Non-pigmented ciliary epithelial cell (primary cell): ENCODE data around the gene FICD.

Experiments used
- DNase-seq: peaks from one replicate; pipeline ENCODE4 v3.0.0-alpha.2; 2010; ENCODE audit warnings: low read depth

Gene FICD

DNA sequence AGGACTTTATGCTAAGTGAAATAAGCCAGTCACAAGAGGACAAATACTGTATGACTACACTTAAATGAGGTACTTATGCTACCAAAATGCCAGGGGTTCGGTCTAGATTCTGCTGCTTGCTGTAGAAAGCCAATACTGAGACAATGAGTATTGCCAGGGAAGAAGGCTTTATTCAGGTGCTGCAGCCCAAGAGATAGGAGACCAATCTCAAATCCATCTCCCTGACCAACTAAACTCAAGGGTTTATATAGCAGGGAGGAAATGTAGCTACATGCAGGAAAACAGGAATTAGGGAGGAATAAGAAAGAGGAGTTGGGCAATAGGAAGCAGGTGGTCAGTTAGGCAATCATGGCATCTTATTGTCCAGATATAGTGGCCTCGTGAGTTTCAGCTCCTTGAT is 12.2 kb upstream of the FICD start:
- no peak for DNase-seq

DNA sequence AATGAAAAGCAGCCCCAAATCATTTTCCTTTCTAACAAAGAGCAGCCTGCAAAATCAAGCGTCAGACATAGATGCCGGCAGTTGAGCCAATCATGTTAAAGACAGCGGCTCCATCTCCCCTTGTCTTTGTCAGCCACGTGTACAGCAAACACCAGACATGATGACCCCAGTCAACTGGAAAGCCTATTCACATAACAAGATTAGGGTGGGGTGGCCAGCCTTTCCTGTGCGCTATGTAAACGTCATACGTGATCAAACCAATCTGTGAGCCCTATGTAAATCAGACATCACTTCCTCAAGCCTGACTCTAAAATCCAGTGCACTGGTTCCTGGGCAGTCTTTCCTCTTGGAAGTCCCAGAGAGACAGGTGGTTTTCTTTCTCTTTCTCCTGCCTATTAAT is 9.9 kb upstream of the FICD start:
- no peak for DNase-seq

DNA sequence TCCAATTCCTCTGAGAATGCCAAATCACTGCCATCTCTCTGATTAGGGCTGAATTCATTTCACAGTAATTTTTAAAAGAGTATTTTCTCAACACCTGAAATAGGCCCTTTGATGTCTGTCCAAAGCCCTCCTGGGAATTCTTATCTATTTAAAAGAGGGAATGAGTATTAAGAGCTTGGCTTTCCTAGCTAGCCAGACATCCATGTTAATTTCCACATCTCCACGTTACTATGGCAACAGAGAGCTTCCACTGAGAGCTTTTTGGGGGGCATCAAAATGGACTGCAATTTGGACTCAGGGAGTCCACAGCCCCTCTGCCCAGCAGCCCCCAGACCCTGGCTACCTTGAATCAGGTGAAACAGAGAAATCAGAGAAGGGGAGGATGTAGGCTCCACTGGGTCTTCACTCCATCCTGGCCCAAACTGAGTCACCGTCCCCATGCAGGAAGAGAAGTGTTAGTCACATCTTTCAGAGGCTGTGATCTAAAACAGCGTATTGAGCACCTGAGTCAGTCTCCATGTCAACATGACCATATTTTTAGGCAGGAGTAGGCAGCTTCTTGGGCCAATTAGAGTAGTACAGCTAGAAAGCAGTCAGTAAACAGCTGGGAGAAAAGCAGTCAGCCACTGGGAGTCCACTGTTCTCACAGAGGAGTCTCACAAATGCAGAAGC is 7.0 kb upstream of the FICD start:
- DNase-seq = no peak

DNA sequence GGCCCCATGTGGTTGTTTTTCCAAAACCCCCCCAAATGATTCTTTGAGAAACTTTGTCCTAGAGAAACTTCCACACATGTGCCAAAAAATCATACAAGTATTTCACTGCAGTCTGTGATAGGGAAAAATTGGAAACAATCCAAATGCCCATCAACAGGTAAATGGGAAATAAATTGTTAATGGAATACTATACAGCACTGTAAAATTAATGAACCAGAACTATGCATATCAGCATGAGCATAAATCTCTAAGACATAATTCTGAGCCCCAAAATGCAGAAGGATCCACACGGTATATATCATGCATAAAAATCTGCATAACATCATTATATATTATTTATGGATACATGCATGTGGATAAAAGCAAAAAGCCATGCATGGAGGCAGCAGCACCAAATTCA is 5.3 kb upstream of the FICD start:
- no peak for DNase-seq

DNA sequence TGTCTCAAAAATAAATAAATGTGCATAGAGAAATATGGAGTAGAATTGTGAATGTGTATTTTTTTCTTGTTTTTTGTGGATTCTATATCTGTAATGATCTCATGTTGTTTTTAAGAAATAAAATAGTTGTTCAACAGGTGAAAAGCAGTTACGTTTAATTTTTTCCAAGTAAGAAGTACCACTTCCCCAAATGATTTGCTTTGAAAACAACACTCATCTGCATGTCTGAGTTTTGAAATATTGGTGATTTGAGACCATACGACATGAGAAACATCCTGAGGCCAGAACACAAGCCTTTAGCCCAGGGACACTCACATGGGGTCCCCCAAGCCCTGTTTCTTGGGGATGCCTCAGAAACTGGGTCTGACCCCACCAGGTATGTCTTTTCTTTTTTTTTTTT is 4.2 kb upstream of the FICD start:
- no peak for DNase-seq

DNA sequence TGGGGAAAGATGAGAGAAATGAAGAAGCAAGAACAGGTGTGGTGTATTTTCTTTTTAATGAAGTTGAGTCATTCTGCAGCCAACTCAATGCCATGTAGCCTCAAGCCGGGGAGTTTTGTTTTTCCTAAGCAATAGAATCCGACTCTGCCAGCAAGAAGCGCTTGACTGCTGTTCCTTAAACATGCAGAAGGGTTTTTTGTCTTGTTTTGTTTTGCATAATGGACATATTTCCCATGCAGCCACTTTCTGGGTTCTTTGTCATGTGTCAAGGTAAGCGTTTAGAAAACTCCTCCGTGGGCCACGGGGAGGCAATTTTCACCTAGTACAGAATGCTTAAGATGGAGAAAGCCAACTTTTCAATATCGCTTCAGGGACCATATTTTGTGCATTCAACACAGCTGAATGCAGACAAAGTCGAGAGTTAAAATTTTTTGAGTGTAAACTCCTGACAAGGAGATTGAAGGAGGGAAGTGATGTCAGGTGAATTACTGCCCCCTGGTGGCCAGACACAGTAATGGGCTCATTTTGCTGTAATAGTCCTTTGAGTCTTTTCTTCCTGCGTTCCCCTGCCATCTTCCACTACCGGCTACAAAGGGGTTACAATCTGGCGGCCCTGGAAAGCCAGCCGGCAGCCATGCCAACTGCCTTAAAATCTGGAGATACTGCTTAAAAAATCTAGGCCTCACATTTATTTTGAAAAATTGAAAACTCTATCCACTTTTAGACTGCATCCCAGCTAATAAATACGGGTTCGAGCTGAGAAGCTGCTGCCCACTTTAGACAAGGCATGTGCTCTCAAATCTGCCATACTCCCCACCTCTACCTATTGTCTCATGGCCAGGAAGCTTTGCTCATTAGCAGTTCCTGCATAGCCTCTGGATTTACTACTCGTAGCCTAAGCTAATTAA is 3.2 kb upstream of the FICD start:
- DNase-seq = peak; percentile 19

DNA sequence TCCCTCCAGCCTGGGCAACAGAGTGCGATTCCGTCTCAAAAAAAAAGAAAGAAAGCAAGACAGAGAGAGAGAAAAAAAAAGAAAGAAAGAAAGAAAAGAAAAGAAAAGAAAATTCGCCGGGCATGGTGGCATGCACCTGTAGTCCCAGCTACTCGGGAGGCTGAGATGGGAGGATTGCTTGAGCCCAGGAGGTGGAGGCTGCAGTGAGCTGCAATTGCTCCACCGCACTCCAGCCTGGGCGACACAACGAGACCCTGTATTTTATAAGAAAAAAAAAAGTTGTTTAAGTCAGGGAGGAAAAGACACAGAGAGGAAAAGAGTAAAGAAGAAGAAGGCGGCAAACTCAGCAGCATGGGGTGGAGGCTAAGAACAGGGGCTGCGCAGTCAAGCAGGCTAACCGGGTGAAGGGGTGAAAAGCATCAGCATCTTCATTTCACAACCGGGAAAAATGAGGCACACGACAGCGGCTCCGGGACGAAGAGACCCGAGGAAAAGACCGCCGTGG is 557 bp upstream of the FICD start:
- no peak for DNase-seq

DNA sequence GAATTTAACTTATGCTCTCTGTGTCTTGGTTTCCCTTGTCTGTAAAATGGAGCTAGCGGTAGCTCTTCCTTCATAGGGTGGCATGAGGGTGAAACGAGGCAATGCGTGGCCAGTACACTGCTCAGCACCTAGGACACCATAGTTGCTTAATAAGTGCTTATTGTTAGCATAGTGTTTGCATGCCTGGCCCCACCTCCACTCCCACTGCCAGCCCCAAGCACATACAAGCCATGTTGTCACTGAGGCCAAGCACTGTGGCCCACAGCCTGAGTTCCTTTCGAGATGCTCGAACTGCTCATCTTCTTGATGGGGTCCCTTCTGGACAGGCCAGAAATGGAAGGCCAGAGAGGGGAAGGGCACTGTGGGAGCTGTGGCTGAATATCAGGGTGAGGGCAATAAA is 839 bp downstream of the FICD start:
- DNase-seq = no peak

DNA sequence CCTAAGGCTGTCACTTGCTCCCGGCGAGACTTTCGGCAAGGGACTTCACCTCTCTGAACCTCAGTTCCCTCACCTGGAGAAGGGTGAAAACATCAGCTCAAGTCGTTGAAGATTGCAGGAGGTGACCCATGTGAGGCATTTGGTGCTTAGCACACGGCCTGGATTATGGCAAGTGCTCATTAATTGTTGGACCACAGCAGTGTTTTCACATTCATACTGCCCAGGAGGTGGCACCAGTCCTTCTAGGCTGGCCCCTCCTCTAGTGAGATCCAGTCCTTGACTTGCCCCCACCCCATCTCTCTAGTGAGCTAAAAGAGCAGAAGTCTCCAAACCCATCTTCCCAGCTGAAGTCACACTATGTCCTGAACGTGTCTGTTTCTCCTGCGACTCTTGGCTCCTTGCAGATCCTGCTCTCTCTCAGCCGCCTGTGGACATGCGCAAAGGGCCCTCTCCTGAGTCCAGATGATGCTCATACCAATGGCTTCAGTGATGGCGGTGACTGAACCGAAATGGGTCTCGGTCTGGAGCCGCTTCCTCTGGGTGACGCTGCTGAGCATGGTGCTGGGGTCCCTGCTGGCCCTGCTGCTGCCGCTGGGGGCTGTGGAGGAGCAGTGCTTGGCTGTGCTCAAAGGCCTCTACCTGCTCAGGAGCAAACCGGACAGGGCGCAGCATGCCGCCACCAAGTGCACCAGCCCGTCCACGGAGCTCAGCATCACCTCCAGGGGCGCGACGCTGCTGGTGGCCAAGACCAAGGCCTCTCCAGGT is 1.6 kb downstream of the FICD start:
- no peak for DNase-seq

DNA sequence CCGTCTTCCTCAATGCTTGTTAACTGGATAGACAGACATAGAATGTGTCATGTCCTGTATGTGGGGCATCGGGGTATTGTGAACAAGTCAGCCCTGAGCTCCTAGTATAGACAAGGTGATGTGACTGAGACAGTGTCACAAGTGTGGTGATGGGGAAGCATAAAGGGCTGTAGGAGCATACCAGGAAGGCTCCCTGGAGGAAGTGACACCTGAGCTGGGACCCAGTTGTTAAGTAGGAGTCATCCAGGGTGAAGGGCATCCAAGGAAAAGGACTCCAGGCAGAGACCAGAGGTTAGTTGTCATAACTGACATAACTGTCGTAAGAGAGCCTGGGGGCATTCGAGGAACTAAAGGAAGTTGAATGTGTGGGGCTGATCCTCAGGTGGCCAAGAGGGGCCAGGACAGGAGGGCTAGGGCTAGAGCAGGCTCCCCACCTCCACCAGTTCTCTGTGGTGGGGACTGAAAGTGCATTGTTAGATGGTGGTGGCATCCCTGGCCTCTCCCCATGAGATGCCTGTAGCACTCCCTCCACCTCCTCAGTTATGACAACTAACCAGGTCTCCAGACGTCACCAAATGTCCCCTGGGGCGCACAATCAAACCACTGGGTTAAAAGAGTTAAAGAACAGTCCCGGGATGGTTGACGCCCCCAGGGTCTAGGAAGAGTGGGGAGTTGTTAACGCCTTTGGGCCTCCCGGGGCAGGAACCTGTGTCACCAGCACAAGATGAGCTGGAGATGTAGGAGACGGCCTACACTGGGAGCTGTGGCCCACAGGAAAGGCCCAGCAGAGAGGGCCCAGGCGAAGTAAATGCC is 2.4 kb downstream of the FICD start:
- no peak for DNase-seq

DNA sequence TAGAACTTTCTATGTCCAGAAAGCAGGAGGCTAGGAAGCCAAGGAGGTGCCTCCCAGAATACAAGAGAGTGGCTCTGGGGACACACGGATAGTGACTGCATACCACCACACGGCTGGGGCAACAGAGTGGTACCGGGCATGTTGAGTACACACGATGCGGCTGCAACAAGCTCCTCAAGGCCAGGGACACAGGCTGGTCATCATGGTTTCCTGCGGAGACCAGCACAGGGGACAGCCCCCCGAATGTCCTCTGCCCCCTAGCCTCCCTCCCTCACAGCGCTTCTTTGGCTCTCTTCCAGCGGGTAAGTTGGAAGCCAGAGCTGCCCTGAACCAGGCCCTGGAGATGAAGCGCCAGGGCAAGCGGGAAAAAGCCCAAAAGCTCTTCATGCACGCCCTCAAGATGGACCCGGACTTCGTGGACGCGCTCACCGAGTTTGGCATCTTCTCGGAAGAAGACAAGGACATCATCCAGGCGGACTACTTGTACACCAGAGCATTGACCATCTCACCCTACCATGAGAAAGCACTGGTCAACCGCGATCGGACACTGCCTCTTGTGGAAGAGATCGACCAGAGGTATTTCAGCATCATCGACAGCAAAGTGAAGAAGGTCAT is 3.1 kb downstream of the FICD start:
- DNase-seq = no peak

DNA sequence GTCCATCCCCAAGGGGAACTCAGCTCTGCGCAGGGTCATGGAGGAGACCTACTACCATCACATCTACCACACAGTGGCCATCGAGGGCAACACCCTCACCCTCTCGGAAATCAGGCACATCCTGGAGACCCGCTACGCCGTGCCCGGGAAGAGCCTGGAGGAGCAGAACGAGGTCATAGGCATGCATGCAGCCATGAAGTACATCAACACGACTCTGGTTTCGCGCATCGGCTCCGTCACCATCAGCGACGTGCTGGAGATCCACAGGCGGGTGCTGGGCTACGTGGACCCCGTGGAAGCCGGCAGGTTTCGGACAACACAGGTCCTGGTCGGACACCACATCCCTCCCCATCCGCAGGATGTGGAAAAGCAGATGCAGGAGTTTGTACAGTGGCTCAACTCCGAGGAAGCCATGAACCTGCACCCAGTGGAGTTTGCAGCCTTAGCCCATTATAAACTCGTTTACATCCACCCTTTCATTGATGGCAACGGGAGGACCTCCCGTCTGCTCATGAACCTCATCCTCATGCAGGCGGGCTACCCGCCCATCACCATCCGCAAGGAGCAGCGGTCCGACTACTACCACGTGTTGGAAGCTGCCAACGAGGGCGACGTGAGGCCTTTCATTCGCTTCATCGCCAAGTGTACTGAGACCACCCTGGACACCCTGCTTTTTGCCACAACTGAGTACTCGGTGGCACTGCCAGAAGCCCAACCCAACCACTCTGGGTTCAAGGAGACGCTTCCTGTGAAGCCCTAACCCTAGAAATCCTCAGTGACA is 3.8 kb downstream of the FICD start:
- DNase-seq = no peak

DNA sequence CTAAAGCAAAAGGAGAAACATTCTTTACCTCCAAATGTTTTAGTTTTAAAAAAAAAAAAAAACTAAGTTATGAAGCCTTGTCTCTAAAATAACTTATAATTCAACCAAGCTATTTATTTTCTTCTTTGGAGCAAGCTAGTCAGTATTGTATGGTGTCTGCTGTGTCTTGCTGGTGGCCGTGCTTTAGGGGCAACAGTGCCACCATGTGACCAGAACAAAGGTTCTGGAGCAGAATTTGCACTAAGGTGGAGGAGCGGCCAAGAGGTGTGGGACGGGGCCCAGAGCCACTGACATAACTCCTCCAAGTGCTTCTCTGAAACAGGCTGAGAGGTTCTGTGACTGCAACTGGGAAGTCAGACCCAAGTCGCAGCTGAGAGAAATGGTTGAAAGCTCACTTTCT is 4.5 kb downstream of the FICD start:
- DNase-seq = no peak

DNA sequence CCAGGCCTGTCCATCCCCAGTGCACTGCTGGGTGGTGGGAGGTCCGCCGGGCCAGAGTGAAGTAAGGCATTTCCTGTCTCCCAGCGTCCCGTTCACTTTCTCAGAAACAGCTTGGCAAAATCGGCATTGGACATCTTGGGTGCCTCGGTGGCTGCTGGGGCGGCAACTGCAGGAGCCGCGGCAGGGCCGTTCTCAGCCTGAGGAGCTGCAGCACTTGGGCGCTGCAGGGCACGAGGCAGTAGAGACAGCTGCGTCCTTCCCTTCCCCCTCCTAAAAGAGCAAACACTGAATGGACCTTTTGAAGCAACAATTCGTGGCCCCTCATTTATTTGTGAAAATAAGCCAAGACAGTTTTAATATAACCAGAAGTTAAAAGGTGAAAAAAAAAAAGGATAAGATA is 8.3 kb downstream of the FICD start:
- no peak for DNase-seq

DNA sequence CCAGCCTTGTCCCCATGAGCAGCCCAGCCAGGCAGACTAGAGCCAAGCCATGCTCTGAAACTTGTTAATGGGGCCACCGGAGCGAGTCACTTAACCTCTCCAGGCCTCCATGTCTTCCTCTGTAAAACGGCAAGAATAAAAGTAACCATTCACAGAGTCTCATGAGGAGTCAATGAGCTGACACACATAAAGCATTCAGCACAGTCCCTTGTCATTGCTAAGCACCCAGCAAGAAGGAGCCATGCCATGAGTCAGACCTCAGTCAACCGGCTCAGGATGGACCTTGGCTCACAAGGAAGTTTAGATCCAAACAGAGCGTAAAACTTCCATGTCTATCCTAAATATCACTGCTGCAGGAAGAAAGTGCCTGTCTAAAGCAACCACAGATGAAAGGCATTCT is 10.6 kb downstream of the FICD start:
- peak; percentile 32 for DNase-seq

DNA sequence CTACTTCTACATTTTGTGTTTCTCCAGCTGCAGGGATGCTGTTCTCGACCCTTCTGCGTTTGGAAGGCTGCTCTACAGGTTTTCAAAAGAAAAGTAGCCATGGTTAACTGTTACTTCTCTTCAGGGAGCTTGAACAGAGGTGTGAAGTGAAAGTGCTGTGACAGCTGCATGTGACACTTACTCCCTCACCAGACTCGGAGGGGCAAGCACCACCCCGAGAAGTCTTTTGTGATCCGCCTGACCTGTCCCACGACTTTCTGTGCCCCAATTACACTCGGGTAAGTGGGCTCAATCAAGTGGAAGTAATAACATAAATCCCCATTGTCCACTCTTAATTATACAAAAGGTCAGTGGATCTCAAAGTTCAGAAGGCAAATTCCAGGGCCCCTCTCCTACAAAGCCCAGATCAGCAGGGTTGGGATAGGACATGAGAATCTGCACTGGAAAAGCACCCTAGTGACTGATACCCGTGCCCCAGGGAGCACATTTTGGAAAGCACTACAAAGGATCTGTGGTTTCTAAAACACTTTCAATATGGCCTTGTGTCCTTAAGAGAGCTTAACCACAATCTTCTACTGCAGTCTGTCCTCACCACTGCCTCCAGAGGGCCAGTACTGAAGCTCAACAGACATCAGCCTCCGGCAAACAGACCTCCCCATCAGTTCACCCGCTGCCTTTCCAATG is 11.5 kb downstream of the FICD start:
- no peak for DNase-seq

DNA sequence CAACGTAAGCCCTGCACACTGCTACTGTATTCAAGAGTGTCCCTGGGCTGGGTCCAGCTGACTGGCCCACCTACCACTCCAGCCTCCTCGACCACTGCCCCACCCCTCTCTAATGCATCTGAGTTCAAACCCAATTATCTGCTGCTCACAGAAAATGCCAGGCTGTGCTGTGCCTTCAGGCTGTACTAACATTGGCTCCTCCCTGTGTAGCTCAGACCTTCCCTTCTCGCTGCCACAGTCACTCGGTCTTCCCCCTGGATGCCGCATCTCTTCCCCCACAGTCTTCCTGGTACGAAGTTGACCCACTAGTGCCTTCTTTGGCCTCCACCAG is 12.1 kb downstream of the FICD start:
- no peak for DNase-seq

DNA sequence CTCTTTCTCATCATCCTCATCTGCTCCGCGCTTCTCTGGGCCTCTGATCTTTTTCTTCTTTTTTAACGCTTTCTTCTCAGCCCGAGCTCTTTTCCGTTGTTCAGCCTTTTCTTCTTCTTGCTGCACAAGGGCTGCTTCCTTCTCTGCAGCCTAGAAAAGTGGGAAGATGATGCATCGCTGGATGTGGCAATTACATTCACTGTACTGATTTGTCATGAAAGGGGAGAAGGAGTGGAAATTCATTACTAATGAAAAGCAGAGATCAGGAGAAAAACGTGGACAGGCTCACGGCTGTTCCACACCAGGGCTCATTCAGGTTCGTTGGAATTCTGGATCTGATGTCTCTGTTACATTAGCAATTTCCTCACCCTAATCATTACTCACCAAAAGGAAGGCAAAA is 15.1 kb downstream of the FICD start:
- no peak for DNase-seq

DNA sequence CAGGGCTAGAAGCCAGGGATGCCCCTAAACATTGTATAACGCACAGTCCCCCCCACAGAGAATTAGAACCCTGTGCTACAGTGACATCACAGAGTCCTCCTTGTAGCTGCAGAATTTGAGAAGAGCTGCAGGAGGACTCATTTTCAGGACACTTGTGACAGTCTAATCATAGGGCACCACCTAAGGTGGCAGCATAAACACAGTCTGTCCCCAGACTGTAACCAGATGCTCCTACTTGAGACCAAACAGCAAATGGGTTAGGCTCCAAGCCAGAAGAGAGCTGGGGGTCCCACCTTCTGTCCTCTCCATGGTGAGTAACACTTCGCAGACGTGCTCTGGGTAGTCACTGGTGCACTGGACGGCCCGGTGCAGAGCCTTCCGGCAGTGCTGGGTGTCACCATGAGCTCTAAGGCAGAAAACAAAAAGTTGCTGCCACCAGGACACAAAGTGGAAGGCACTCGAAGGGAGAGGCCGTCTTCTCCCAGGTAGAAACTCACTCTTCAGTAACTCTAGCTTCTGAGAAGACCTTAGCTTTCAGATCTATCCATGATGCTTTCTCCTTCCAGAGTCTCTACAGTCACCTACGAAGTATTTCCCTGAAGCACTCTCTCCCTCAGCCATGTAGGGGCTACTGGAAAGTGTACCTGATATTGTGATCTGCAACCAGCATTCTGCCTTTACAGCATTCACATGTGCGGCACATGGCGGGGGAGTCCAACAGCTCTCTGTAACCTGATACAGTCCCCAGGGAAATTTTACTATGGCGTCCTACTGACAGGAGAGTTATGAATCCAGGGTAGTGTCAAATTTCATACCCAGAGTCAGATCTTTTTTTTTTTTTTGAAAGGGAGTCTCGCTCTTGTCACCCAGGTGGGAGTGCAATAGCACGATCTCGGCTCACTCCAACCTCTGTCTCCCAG is 17.1 kb downstream of the FICD start:
- no peak for DNase-seq
